Medulla oblongata (tissue), 1 donor: ENCODE measurements around the gene MOB1A.

ENCODE experiments used
- DNase-seq: peaks from one replicate; pipeline ENCODE4 v3.0.0-alpha.2; 2015; ENCODE audit errors: extremely low spot score

MOB1A gene

GRCh38 chr2:74103763-74104162, 74.9 kb downstream of the MOB1A start:
- DNase-seq: no peak
